Inflammatory macrophage treated with lipopolysaccharide for 1 hour (primary cell): ENCODE measurements around the gene MYRF.

Experiments
- DNase-seq, 2 donors: peaks; one replicate each; pipeline ENCODE4 v3.0.0-alpha.2; 2020 to 2022

MYRF gene

GRCh38 chr11:61828379-61828628, 75.9 kb downstream of the MYRF start:
- no peak for DNase-seq

DNA sequence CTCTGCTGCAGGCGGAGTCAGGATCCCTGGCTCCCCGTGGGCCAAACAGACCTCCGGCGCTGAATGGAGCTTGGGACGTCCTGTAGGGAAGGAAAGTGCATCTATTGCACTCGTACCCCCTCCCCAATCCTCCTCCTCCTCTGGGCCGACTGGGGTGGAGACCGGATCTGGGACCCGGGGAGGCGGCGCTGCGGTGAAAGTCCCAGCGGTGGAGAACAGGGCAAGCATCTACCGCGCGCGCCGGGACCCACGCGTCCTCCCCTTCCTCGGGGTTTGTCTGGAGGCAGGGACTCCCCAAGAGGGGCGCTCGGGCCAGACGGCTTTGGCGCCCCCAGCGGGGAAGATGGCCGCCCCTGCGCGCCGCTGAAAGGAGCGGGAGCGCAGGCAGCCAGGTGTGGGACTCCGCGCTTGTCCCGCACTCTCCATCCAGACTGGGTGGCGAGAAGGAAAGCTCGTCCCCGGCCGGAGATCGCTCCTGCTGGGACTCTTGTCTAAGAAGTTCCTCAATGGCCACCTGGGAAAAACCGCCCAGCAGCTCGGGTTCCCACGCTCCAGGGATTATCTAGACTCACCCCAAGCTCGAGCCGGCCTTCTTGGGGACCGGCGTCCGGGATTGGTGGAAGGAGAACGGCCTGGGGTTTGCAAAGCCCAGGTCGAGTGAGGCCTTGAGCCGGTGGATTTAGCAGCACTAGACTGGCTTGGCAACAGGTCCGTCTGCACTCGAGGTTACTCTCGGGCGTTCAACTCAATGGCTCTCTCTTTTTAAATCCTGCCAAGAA, 76.4 kb downstream of the MYRF start:
- DNase-seq = peak; percentile 12 to 36

DNA sequence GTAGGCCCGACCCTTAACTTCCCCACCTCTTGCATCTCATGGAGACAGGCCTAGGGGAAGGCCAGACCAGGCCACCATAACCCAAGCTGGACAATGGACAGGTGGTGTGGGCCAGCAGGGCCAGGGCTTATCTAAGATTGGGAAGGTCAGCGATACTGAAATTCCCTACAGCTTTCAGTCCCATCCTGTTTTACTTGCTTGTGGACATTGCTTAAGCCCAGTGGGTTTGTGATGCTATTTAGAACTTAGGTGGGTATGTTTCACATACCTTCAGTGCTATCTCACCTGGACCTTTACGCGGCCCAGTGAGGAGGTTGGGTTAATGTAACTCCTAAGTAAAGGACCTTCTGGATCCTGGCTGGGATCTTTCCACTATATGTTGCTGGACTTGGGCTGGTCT, 77.4 kb downstream of the MYRF start:
- DNase-seq = no peak

DNA sequence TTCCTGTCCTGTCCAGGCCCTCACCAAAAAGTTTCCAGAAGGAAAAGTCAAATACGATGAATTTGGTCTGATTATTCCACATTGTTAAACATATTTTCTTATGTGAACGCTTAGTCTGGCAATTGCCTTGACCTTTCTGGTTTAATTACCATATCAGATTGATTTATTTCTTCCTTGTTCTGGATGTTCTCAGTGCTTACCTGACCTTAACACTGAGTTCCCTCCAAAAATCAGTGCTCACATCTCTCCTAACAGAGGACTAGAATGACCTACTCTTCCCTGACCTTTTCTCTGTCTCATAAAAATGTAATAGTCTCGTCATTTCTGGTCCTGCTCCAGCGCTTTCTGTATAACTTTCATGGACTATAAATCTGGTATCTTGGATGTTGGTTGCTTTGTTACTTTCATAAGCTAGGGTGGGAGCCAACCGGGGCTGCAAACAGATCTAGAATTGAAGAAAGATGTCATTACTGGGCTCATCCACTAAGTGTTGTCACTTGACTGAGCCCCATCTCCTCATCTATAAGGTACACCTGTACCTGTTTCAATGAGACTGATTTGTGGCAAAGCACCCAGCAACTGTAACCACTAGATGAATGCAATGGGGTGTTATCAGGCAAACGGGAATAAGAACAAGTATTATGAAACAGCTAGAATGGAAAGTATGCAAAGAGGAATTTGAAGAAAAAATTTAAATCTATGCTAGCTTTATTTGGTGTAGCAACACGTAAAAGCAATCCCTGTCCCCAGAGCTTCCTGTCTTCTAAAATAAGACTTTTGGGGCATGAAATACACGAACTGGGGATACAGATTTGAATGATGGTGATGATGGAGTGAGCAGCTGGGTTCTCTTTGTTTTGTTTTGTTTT, 78.0 kb downstream of the MYRF start:
- DNase-seq = peak in 1 of 2 donors; percentile 3

DNA sequence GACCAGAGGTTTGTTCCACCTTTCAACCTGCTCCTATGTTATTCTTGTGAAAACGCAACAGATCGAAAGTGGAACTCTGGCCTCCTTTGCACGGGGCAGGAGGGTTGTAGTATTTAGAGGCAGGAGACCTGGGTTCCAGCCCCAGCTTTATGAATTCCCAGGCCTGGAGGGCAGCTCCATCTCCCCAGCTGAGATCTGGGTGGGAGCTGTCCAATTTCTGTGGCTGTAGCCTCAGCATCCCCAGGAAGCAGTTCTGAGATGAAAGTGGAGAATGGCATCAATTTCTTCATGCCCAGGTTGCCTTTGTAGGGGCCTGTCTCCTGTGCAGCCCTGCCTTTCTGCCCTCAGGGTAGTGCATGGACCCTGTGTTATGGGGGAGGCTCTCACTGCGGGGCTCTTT, 79.8 kb downstream of the MYRF start:
- no peak for DNase-seq

GRCh38 chr11:61832754-61833153, 80.3 kb downstream of the MYRF start:
- DNase-seq = no peak

DNA sequence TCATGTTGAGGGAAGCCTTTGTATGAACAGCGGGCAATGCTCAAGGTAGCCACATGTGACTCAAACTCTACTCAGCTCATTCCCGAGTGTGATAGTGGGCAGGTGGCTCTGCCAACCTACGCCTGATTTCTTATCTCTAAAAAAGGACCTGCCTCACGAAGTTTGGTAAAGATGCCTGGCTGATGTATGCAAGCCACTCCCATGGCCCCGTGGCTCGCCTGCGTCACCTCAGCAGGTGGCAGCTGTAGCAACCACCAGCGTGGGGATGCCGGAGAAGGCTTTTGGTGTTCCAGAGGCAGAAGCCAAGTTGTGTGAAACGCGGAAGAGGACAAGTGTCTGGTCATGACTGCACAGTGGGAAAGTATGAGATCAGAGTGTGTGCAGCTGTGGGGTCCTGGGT, 81.0 kb downstream of the MYRF start:
- no peak for DNase-seq

- DNase-seq = no peak
These were observed 81.5 kb downstream of the MYRF start for GRCh38 chr11:61833926-61834277.

GRCh38 chr11:61834278-61835048, 82.0 kb downstream of the MYRF start:
- DNase-seq = peak; percentile 81 to 90

- DNase-seq = no peak
These were observed 83.8 kb downstream of the MYRF start for GRCh38 chr11:61836193-61836592.

GRCh38 chr11:61837411-61838005, 85.1 kb downstream of the MYRF start:
- no peak for DNase-seq
